GM21447 (cell line): Measurements from ENCODE around the gene FKBP5.
A peak's percentile ranks its signal among the peaks of the same experiment; 100 is the strongest.
"Not testable (repeated sequence)": the region's sequence is repeated elsewhere in the genome, so short reads cannot be mapped to it uniquely, and the experiment has no call there.

Experiments
- ATAC-seq: cut with Tn5 transposase; IDR thresholded peaks from one replicate; pipeline ENCODE4 v1.9.1; 2021; ENCODE audit not compliant: unreplicated experiment

The FKBP5 gene

GRCh38 chr6:35688605-35689322 is at the start of gene FKBP5:
TSS of gene FKBP5 (minus strand) at chr6:35688915. CDS start at chr6:35642824, 46,091 bp downstream.
- ATAC-seq, result peak; percentile 84

GRCh38 chr6:35737413-35738211 is 48.9 kb upstream of the FKBP5 start:
- ATAC-seq, result no peak

GRCh38 chr6:35736982-35737412 is 48.3 kb upstream of the FKBP5 start, which contains the start of gene ARMC12:
TSS of gene ARMC12 (plus strand) at chr6:35737032. CDS start at chr6:35737109, 77 bp downstream.
- ATAC-seq, result no peak

- ATAC-seq, result no peak
Measured at GRCh38 chr6:35736253-35736894, 47.7 kb upstream of the FKBP5 start.

- no peak for ATAC-seq
Measured at GRCh38 chr6:35735452-35735851, 46.7 kb upstream of the FKBP5 start.

- ATAC-seq, result not testable (repeated sequence)
Measured at GRCh38 chr6:35734319-35734718, 45.6 kb upstream of the FKBP5 start.

- ATAC-seq, result no peak
Measured at GRCh38 chr6:35733633-35734032, 44.9 kb upstream of the FKBP5 start.

GRCh38 chr6:35731736-35732532 is 43.2 kb upstream of the FKBP5 start:
- peak; percentile 52 for ATAC-seq

- peak; percentile 48 for ATAC-seq
Measured at GRCh38 chr6:35731414-35731735, 42.7 kb upstream of the FKBP5 start.

- ATAC-seq, result no peak
Measured at GRCh38 chr6:35730745-35731413, 42.2 kb upstream of the FKBP5 start.

GRCh38 chr6:35729722-35730121 is 41.0 kb upstream of the FKBP5 start:
- ATAC-seq, result no peak

- no peak for ATAC-seq
Measured at GRCh38 chr6:35728683-35729678, 40.3 kb upstream of the FKBP5 start.

GRCh38 chr6:35727935-35728682 is 39.4 kb upstream of the FKBP5 start:
- peak; percentile 38 for ATAC-seq

- ATAC-seq, result peak; percentile 7
Measured at GRCh38 chr6:35727231-35727934, 38.7 kb upstream of the FKBP5 start.

GRCh38 chr6:35725721-35726438 is 37.2 kb upstream of the FKBP5 start:
- ATAC-seq, result no peak

- ATAC-seq, result no peak
Measured at GRCh38 chr6:35725081-35725708, 36.5 kb upstream of the FKBP5 start.

- ATAC-seq, result no peak
Measured at GRCh38 chr6:35724471-35724870, 35.8 kb upstream of the FKBP5 start.
